NCI-H2196 (cell line): ENCODE measurements around the gene BAG3.

Source experiments
- DNase-seq: peaks from one replicate; lab custom pipeline; 2025; ENCODE audit not compliant: unreplicated experiment; lab: John Stamatoyannopoulos, UW

BAG3 gene

DNA sequence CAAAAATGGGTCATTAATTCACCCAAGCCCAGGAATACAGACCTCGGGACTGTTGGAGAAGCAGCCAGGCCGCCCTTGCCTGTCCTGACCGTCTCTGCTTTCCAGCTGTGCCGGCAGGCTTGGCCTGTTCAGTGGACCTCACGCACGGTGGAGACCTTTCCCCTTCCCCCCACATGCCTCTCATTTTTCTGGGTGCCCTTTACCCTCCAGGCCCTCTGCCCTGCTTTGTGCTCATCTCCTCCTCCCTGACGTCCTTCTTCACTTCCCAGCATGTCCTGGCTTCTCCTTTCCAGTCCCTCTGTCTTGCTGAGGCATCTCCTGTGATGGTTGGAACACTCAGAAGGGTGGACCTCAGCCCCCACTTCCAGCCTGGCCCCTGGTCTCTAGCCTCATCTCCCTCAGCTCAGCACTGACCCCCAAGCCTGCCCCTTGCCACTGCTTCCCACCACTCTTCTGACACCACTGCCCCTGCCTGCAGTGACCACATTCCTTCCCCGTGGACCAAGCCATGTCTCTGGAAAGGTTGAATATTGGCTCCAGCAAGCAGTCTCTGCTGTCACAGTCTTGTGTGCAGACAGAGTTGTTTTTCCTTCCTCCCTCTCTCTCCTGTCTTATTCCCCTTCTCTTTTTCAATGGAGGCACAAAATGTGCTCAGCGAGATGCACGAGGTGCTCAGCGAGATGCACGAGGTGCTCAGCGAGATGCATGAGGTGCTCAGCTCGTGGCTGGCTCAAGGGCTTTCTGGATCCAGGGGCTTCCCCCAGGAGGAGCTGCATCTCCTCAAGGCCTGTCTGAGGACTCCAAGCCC is 14.9 kb downstream of the BAG3 start:
- no peak for DNase-seq

DNA sequence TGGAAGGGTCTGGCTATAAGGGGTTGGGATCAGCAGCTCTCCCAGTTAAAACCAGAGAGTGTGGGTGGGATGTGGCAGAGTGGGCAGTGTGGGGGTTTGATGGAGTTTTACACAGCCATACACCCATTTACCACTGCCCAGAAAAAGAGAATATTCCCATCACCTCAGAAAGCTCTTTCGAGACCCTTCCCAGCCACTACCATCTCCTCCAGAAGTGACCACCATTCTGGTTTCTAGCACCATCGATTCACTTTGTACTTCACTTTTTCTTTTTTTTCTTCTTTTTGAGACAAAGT is 15.5 kb downstream of the BAG3 start:
- no peak for DNase-seq

DNA sequence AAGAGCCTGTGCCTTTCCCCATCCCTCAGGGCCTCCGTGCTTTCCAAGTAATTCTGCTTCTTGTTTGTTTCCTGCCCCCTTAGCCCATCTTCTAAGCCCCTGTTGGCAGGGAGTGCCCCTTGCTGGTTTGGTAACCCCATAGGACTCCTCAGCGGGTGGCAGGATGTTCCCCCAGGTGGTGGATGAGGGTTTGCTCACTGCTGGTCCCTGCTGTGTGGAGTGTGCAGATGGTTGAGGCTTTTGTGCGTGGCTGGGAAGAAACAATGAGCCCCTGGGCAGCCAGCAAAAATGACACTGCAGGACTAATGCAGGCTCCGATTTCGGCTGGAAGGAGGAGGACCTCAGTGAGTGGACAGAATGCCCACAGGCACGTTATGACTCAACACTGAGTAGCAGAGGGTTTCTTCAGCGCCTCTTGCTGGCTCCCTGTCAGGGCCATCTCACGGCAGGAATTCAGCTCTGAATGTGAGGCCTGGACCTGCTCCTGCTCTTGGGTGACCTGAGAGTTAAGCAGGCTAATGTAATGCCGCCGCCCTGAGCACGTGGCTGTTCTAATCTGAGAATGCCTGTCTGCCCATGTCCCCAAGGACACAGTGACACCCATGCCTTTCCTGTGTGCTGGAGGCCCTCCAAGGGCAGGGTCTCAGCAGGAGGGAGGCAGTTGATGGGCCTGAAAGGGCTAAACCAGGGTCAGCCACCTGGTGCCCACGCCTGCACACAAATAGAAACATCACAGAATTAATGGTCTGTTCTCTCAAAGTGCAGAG is 16.6 kb downstream of the BAG3 start:
- DNase-seq: peak; percentile 52

DNA sequence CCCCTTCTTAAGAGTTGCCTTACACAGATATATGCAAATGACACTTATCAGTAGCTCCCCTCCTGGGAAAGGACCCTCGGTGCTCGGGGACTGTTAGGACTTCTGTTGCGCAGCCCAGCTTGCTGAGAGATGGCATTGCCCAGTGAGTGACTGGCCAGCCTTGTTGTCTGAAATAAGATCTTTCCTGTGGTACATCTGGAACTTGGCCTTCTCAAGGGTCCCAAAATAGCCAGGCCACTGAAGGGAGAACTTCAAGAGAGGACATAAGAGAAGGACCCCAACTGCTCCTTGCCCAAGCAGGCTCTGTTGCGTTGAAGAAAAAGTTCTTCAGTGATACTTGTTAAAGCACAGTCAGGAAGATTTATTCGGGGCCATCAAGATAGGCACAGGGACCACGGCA is 17.3 kb downstream of the BAG3 start:
- no peak for DNase-seq

DNA sequence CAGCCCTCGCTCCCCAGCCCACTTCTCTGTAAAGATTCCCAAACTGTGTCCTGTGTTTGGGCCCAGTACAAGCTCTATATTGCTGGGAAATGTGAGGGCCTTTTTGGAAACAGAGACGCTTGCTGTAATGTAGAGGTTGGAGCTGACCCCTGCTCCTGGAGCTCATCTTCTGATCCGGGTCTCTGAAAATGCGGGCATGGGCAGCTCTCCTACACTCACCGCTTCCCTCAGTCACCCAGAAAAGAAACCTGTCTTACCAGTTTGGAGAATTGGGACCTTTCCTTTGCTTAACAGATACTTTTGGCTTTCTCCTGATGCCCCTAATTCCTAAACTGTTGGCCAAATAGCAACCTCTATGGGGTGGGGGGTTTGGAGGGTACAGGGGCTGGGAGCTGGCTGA is 18.2 kb downstream of the BAG3 start:
- DNase-seq: no peak

DNA sequence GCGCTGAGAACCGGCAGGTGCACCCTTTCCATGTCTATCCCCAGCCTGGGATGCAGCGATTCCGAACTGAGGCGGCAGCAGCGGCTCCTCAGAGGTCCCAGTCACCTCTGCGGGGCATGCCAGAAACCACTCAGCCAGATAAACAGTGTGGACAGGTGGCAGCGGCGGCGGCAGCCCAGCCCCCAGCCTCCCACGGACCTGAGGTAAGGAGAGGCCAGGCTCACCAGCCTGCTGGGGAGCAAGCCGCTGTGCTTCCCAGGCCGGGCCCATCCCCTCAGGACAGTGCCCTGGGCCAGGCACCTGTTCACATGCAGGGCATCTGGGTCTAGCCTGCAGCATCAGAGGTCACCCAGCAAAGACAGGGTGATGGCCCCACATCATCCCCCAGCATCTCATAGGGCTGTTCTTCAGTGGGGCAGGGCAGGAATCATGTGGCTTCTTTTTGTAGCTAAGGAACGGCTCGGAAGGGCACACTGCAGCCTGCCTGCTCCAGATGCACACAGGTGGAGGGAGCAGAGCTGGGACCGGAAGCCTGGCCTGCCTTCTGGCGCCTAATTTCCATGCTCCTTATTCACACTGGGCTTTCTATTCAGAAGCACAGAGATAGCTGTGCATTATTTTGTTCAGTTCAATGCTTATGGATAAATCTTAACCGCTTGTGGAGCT is 18.9 kb downstream of the BAG3 start:
- DNase-seq: no peak

DNA sequence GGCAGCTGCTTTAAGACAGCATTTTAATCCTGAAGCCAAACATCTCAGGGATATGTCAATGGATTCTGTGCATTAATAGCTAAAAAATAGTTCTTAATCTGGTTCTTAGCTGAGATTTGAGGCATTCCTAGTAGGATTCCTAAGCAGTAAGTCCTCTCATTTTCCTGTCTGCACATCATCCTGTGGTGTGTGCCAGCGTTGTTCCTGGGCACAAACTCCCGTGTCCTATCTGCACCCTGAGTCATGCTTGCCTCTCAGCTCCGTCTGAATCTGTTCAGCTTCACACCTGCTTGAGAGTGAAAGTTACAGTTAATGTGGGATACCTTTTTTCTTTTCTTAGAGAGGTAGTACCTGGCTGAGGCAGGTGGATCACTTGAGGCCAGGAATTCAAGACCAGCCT is 19.5 kb downstream of the BAG3 start:
- DNase-seq: no peak

DNA sequence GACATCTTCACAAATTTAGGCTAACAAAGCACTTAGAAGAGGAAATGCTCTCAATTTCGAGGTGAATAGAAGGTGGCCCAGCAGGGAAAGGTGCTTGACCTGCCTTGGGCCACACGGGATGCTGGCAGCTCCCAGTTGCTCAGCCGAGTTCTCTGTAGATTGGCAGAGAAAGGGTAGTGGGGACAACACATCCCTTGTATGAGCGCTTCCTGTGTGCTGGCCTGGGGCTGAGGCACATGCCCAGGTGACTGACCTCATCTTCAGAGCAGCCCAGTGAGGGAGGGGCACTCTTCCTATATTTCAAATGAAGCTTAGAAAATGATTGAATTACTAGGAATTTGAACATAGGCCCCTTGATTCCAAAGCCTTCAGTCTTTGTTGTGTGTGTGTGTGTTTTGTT is 20.2 kb downstream of the BAG3 start:
- no peak for DNase-seq

DNA sequence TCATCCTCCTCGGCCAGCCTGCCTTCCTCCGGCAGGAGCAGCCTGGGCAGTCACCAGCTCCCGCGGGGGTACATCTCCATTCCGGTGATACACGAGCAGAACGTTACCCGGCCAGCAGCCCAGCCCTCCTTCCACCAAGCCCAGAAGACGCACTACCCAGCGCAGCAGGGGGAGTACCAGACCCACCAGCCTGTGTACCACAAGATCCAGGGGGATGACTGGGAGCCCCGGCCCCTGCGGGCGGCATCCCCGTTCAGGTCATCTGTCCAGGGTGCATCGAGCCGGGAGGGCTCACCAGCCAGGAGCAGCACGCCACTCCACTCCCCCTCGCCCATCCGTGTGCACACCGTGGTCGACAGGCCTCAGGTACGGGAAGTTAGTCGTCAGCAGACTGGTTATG is 21.1 kb downstream of the BAG3 start:
- DNase-seq: no peak

DNA sequence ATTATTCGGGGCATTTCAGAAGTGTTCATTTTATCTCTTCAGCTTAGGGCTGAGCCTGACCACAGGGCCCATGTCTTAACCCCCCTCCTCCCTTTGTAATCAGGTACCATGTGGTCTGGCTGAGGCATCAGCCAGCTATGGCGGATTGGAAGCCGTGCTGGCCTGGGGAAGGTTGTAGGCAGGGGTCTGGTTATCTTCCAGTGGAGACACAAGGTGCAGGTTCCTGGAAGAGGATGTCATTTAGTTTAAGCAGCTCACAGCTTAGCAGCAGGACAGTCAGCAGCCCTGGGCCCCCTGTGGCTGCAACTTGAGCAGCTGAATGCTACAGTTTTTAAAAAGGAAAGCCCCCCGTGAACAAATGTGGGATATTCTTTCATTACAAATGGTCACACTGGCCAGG is 22.1 kb downstream of the BAG3 start:
- DNase-seq: no peak

DNA sequence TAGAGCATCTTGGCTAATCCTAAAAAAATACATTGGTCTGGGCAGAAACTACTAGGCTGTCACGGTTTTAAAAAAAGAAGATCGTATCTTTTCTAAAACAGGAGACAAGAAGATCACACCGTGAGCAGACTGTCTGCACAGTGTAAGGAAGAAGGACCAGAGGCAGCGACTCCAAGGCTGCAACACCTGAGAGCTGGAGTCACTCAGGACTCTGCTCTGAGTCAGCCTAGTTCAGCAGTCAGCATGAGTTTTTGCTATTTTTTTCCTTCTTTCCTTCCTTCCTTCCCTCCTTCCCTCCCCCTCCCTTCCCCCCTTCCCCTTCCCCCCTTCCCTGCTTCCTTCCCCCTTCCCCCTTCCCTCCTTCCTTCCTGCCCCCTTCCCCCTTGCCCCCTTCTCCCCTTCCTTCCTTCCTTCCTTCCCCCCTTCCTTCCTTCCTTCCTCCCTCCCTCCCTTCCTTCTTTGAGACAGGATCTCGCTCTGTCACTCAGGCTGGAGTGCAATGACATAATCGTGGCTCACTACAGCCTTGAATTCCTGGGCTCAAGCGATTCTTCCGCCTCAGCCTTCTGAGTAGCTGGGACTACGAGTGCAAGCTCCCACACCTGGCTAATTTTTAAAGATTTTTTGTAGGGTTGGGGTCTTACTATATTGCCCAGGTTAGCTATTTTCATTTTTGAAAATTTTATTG is 24.4 kb downstream of the BAG3 start:
- DNase-seq: no peak

DNA sequence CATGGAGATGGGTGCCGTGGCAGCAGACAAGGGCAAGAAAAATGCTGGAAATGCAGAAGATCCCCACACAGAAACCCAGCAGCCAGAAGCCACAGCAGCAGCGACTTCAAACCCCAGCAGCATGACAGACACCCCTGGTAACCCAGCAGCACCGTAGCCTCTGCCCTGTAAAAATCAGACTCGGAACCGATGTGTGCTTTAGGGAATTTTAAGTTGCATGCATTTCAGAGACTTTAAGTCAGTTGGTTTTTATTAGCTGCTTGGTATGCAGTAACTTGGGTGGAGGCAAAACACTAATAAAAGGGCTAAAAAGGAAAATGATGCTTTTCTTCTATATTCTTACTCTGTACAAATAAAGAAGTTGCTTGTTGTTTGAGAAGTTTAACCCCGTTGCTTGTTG is 25.9 kb downstream of the BAG3 start:
- DNase-seq: no peak

DNA sequence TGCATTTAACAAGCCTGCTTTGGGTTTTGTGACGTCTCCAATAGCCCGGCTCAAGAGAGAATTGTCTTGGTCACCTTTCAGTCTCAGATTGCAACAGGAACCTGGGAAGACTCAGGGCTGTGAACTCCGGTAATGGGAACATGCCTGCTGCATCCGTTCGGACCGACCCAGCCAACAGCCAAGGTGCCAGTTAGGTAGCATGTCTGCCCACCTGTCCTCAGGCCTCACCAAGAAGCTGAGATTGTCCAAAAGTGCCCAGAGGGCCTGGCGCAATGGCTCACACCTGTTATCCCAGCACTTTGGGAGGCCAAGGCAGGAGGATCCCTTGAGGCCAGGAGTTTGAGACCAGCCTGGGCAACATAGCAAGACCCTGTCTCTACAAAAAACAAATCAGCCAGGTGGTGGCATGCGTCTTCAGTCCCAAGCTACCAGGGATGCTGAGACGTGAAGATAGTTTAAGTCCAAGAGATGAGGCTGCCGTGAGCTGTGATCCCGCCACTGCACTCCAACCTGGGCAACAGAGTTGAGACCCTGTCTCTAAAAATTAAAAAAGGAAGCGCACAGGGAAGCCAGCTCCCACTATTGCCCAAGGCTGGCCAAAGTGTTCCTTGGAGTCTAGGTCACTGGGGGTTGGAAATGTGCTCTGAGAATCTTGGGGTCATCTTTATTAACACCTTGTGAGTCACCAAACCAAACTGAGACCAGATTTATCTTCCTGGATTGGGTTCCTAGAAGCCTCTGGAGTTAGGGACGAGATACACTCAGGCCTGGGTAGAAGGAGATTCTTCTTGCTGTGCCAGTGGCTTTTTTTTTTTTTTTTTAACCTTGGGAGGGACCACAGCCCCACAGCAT is 26.9 kb downstream of the BAG3 start:
- no peak for DNase-seq

DNA sequence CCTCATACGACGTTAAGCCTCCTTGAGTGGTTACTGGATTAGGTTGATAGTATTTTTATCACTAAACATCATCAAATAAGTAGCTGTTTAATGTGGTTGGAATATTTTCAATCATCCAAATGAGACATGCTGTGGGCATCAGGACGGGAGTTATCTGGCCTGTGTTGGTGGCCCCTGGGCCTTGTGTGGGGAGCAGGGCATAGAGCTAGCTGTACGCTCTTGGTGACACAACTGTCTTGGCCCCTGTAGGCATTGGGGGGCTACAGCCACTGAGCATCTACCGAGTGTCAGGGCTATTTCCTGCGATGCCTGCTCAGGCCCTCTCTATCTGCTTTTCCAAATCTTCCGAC is 28.3 kb downstream of the BAG3 start:
- DNase-seq: no peak

DNA sequence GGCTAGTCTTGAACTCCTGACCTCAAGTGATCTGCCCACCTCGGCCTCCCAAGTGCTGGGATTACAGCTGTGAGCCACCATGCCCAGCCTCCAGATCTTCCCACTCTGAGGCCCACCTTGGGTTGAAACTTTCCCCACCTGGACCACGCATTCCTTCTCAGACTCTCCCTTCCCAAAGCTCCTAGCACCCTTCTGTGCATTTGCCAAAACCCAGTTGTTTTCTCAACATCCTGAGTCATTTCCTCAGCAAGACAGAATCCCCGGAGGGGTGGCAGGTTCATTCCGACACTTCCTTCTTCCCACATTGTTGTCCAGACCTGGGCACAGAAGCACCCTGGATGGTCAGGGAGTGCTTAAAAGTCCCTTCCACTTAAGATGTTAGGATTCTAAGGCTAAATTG is 28.9 kb downstream of the BAG3 start:
- DNase-seq: no peak

DNA sequence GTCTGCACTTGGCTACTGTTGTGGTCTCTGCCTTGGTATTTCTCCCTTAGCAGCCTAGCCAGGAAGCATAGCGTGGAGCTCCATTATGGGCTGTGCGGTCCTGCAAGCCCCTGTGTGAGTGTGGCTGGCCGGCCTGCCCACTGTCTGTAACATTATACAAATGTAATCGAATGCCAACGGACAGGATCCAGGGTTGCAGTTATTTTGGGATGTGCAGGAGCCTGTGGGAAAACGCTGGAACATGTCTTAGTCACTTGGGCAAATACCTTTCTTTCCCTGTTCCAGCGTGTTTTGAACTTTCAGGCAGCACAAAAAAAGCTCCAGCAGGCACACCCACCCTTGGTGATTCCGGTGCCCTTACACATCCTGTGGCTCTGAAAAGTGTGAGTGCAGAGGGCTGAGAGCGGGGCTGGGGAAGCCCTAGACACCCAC is 29.5 kb downstream of the BAG3 start:
- no peak for DNase-seq

DNA sequence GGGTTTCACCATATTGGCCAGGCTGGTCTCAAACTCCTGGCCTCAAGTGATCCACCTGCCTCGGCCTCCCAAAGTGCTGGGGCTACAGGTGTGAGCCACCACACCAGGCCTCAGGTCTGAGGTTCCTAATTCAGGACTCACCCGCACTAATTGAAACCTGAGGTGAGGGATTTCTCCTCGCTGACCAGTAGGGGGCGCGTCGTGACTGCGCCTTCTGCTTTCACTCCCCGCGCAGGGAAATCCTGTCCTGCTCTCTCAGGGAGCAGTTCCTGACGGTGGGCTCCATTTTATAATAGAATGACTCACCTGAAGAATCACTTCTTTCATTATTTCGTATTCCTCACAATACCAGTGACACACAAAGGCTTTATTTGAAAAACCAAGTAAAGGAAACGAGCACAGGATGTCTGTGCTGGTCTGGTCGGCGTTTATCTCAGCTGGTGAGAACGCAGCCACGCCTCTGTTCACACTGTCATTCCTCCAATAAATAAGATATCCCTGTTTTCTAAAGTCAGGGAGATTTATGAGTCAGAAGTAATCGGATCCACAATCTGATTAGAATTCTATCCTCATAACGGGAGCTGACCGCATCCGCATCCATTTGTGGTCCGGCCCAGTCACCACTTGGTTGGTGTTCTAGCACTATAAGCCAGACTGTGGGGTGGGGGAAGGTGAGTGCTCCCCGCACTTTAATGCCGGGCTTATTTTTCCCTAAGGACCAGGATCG is 35.4 kb downstream of the BAG3 start:
- DNase-seq: peak; percentile 51

DNA sequence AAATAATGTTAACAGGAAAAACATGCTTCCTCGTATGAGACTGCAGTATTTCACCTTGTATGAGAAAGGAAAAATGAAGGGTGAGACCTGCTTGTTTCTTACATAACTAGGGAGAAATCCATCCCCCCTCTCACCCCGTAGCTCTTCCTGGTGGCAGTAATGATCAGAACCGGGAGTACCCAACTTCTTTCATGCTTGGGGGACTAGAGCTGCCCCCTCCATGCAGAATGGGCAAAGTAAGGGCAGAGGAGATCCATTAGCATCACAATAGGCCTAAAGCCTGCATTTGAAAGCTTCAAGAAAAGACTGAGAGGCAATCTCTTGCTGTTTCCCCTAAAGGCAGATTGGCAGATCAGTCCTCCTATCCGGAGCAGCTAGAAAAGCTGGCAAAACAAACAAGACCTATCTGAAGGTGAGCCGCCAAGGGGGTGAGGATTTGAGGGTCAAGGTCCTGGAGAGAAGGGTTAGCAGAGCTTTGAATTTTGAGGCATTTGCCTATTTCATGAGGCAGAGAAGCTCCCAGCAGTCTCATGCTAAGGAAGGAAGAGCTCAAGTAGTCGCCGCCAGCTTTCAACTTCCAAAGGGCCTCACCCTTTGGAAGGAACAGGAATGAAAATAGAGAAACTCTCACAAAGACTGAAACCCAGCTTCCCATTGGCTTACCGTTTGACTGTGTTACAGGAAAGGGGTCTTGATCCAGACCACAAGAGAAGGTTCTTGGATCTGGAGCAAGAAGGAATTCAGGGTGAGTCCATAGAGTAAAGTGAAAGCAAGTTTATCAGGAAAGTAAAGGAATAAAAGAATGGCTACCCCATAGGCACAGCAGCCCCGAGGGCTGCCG is 36.2 kb downstream of the BAG3 start:
- DNase-seq: no peak

DNA sequence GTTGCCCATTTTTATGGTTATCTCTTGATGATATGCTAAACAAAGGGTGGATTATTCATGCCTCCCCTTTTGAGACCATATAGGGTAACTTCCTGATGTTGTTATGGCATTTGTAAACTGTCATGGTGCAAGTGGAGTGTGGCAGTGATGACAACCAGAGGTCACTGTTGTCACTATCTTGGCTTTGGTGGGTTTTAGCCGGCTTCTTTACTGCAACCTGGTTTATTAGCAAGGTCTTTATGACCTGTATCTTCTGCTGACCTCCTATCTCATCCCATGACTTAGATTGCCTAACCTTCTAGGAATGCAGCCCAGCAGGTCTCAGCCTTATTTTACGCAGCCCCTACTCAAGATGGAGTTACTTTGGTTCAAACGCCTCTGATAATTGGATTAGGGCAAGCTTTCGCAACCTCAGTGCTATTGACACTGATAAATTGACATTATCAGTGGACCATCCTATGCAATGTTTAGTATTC is 36.9 kb downstream of the BAG3 start:
- DNase-seq: no peak
